Thyroid gland (tissue), 4 donors: ENCODE measurements around the gene PET117. TPM values are rescaled to one million over a fixed set of nuclear protein-coding genes. Genes with fewer than 3 reads are reported as not detected.

Experiments used
- DNase-seq, 2 donors: peaks; one replicate each; pipeline ENCODE4 v3.0.0-alpha.2; 2019
- H3K27ac ChIP-seq, 3 donors: fragments of 200-600 bp; sonication (generic); 1 replicate in 2 of 3; 2 replicates in 1 of 3; pipeline ENCODE4 v1.5.1; 2016 to 2019; ENCODE audit warnings: mild to moderate bottlenecking in 1 of 3, moderate library complexity in 1 of 3
- H3K27me3 ChIP-seq: fragments of 200-600 bp; sonication (generic); one replicate; pipeline ENCODE4 v1.5.1; 2019
- H3K36me3 ChIP-seq, 2 donors: fragments of 200-600 bp; sonication (generic); one replicate each; pipeline ENCODE4 v1.5.1; 2016 to 2019
- H3K4me1 ChIP-seq, 2 donors: fragments of 200-600 bp; sonication (generic); one replicate each; pipeline ENCODE4 v1.5.1; 2017 to 2019
- H3K4me3 ChIP-seq, 3 donors: fragments of 200-600 bp; sonication (generic); replicated peaks in 1 of 3; 1 replicate in 2 of 3; 2 replicates in 1 of 3; pipeline ENCODE4 v1.5.1; 2016; ENCODE audit warnings: mild to moderate bottlenecking in 1 of 3
- H3K9me3 ChIP-seq: fragments of 200-600 bp; sonication (generic); one replicate; pipeline ENCODE4 v1.5.1; 2017
- CTCF ChIP-seq, 6 experiments: fragments of 200-600 bp in 3 of 6; fragments of 450-650 bp in 3 of 6; sonication (generic) in 3 of 6; IDR thresholded peaks; one replicate each; pipeline ENCODE4 v1.5.1; 2016 to 2019; ENCODE audit warnings: antibody characterized with exemption in 6 of 6, mild to moderate bottlenecking in 2 of 6, inconsistent platforms in 1 of 6, moderate library complexity in 1 of 6
- POLR2A ChIP-seq, 2 donors: fragments of 450-650 bp; IDR thresholded peaks; one replicate each; pipeline ENCODE4 v1.6.1; 2017; ENCODE audit warnings: antibody characterized with exemption in 2 of 2, mild to moderate bottlenecking in 2 of 2, moderate library complexity in 1 of 2
- WGBS, 2 donors: methylation state at CpG; one replicate each; pipeline ENCODE4 v1.1.5; 2017; 5-methylcytosine and 5-hydroxymethylcytosine counted together
- intact Hi-C: fragments of 100-400 bp; cut with DNase I; formaldehyde crosslinking; loops from one replicate; pipeline ENCODE4 v1.15.1; 2023
- small RNA-seq: library from RNA; depleted of rRNA; stranded (forward); fragments of <200 nt; gene quantifications from one replicate; pipeline ENCODE3, GENCODE V24; 2016
- total RNA-seq, 4 donors: library from RNA; depleted of rRNA; stranded (reverse); fragments of >200 nt; gene quantifications; one replicate each; pipeline ENCODE4 v1.2.3, GENCODE V29; 2016

The PET117 gene
- total RNA-seq, 4 donors from 2014 or later: 9.8 to 21.1 (median 19.7) TPM

DNA sequence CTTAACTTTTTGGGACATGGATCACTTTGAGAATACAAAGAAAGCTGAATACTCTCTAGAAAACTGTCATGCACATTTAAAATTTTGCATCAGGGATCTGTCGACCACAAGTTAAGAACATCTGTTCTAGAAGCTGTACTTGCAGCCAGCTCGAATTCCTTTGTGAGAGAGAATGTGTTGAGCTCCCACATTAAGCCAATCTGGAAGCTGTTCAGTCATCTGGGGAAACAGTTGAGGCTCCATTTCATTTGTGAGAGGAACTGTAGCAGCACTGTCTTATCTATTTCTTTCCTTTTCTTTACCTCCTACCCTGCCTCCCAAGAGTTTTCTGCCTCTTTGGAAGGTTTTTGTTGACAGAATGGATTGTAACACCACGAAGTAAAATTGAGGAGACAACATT lies 50.8 kb downstream of the PET117 start:
- TF ChIP-seq CTCF (IDR thresholded peaks at IDR 0.05) (no peak), POLR2A (IDR thresholded peaks at IDR 0.05) (no peak)
- intact Hi-C loops: no loop called here
- H3K27me3 ChIP-seq: no peaks in the 10 kb centered on the region
- no peaks in the 10 kb centered on the region for H3K9me3 ChIP-seq
- peaks cover 7 to 37% of the 10 kb centered on the region in 2 donors for H3K36me3 ChIP-seq
- H3K4me1 ChIP-seq: no peaks in the 10 kb centered on the region
- DNase-seq: no peak
- no peak overlapping the region for H3K4me3 ChIP-seq
- WGBS, 2 donors: 46 to 59% methylated on average over 3 of the region's 3 CpGs
- no peak overlapping the region for H3K27ac ChIP-seq

GRCh38 chr20:18190338-18191233 lies 52.9 kb downstream of the PET117 start:
- Histone ChIP-seq H3K36me3 (peaks cover 0 to 21% of the 10 kb centered on the region in 2 donors), H3K9me3 (no peaks in the 10 kb centered on the region), H3K4me3 (no peak overlapping the region), H3K27me3 (no peaks in the 10 kb centered on the region), H3K27ac (no peak overlapping the region), H3K4me1 (peaks cover 0 to 4% of the 10 kb centered on the region in 2 donors)
- TF ChIP-seq CTCF (IDR thresholded peaks at IDR 0.05): no peak
- no peak for TF ChIP-seq POLR2A (IDR thresholded peaks at IDR 0.05)
- WGBS, 2 donors: 77 to 80% methylated on average over 3 of the region's 3 CpGs
- no peak for DNase-seq
- intact Hi-C loops: no loop called here

DNA sequence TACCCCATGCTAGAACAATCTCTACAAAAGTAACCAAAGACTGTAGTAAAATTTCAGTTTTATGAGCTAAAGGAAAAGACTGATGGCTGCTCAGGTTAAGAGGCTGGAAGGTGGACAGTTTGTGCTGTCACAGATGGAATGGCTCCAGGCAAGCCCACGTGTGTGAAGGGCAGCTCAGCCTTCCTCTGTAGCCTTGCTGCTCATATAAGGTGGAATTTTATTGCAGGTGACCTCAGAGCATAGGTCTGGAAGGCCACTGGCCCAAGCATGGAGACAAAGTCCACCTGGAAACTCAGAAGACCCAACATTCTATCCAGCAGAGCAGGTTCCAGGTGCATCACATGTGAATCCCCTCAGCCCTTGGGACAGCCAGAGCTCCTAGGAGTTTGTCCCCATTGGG lies 53.6 kb downstream of the PET117 start:
- Histone ChIP-seq H3K4me3 (no peak overlapping the region), H3K27ac (no peak overlapping the region), H3K9me3 (no peaks in the 10 kb centered on the region), H3K36me3 (peaks cover 0 to 16% of the 10 kb centered on the region in 2 donors), H3K4me1 (peaks cover 0 to 4% of the 10 kb centered on the region in 2 donors), H3K27me3 (no peaks in the 10 kb centered on the region)
- intact Hi-C loops: no loop called here
- WGBS, 2 donors: 73 to 89% methylated on average over 1 of the region's 1 CpG
- TF ChIP-seq CTCF (IDR thresholded peaks at IDR 0.05): no peak
- no peak for TF ChIP-seq POLR2A (IDR thresholded peaks at IDR 0.05)
- DNase-seq: no peak

Small RNA genes within 50 kb of the gene (small RNA-seq; reads per million reads assigned to genes)
- gene RF00019 (not detected), gene RNU7-137P (not detected)

Other genes with a start within 250 kb of the PET117 start
- 100 to 1,000 TPM; 247 to 346 (median 270) TPM for gene SNX5, start 169.1 kb upstream of the PET117 start, total RNA-seq
- 10 to 100 TPM; 14.6 to 24.2 (median 16.8) TPM for gene MGME1, start 168.8 kb upstream of the PET117 start, total RNA-seq
- gene OVOL2, start 79.9 kb upstream of the PET117 start, total RNA-seq: 10 to 100 TPM; 12.6 to 17.4 (median 13.5) TPM
- 10 to 100 TPM; 17.9 to 19.7 (median 18.7) TPM for gene KAT14, start within 50 bp of the PET117 start, total RNA-seq
- 10 to 100 TPM; 14.8 to 17.3 (median 15.9) TPM for gene ZNF133, start 150.7 kb downstream of the PET117 start, total RNA-seq